OCI-LY7 (cell line): Measurements from ENCODE around the gene GNA15. TPM values are rescaled to one million over a fixed set of nuclear protein-coding genes. Genes with fewer than 3 reads are reported as not detected.

Experiments used
- BruUV-seq: library from RNA; stranded (reverse); fragments of 400-500 nt; replicated peaks from 2 replicates; lab custom pipeline; 2021; lab: Mats Ljungman, UMichigan
- CTCF ChIA-PET: fragments of 300-600 bp; sonication (Branson Sonifier 250); formaldehyde crosslinking; loops from one replicate; lab custom pipeline; 2022; ENCODE audit warnings: antibody characterized with exemption; ENCODE audit not compliant: unreplicated experiment; lab: Charles Lee
- POLR2A ChIA-PET: fragments of 300-600 bp; sonication (Branson Sonifier 250); formaldehyde crosslinking; loops from one replicate; lab custom pipeline; 2022; ENCODE audit warnings: antibody characterized with exemption; lab: Charles Lee
- DNase-seq: peaks from one replicate; pipeline ENCODE4 v3.0.0-alpha.2; 2015; ENCODE audit warnings: low spot score
- H2AFZ ChIP-seq: fragments of 200-600 bp; sonication (generic), shearing (Covaris generic); 2 replicates; pipeline ENCODE4 v1.6.1; 2014; ENCODE audit warnings: mild to moderate bottlenecking, antibody characterized with exemption, low read length, moderate library complexity
- H3K27ac ChIP-seq: fragments of 200-600 bp; sonication (generic); 2 replicates; pipeline ENCODE4 v1.5.1; 2014; ENCODE audit warnings: mixed run types, low read depth, mild to moderate bottlenecking, moderate library complexity, low read length, inconsistent platforms; ENCODE audit not compliant: poor library complexity, severe bottlenecking
- H3K36me3 ChIP-seq: fragments of 200-600 bp; sonication (generic); 2 replicates; pipeline ENCODE4 v1.6.1; 2014; ENCODE audit warnings: mild to moderate bottlenecking, antibody characterized with exemption, low read length, moderate library complexity, mixed read lengths; ENCODE audit not compliant: insufficient read depth
- H3K4me1 ChIP-seq: fragments of 200-600 bp; sonication (generic); 2 replicates; pipeline ENCODE4 v1.5.1; 2014; ENCODE audit warnings: mild to moderate bottlenecking, low read length; ENCODE audit not compliant: insufficient read depth, poor library complexity, severe bottlenecking
- H3K4me2 ChIP-seq: fragments of 200-600 bp; sonication (generic); 2 replicates; pipeline ENCODE4 v1.6.1; 2014; ENCODE audit warnings: mild to moderate bottlenecking, low read length
- H3K4me3 ChIP-seq: fragments of 200-600 bp; sonication (generic); 2 replicates; pipeline ENCODE4 v1.5.1; 2014; ENCODE audit warnings: mild to moderate bottlenecking, low read depth, low read length; ENCODE audit not compliant: poor library complexity, severe bottlenecking
- H3K79me2 ChIP-seq: fragments of 200-600 bp; sonication (generic); 2 replicates; pipeline ENCODE4 v1.6.1; 2016; ENCODE audit warnings: low read depth, mild to moderate bottlenecking, low read length, moderate library complexity, mixed read lengths; ENCODE audit not compliant: insufficient read depth
- H3K9me2 ChIP-seq: fragments of 200-600 bp; sonication (generic); 2 replicates; pipeline ENCODE4 v1.6.1; 2016; ENCODE audit warnings: mild to moderate bottlenecking, low read length, mixed read lengths; ENCODE audit not compliant: insufficient read depth
- H3K9me3 ChIP-seq: fragments of 200-600 bp; sonication (generic); 2 replicates; pipeline ENCODE4 v1.6.1; 2014; ENCODE audit warnings: mild to moderate bottlenecking, mixed run types, low read length, mixed read lengths
- H4K20me1 ChIP-seq: fragments of 200-600 bp; sonication (generic); 2 replicates; pipeline ENCODE4 v1.6.1; 2014; ENCODE audit warnings: mild to moderate bottlenecking, antibody characterized with exemption, low read length, moderate library complexity, mixed read lengths; ENCODE audit not compliant: insufficient read depth
- CTCF ChIP-seq: fragments of 200-600 bp; sonication (generic); conservative IDR thresholded peaks from 2 replicates; pipeline ENCODE4 v1.5.1; 2014; ENCODE audit warnings: mild to moderate bottlenecking, antibody characterized with exemption, low read length, moderate library complexity, mixed read lengths
- EZH2phosphoT487 ChIP-seq: fragments of 200-600 bp; sonication (generic); IDR thresholded peaks from 2 replicates; pipeline ENCODE4 v1.6.1; 2018; ENCODE audit warnings: low read depth, borderline replicate concordance, mild to moderate bottlenecking, mixed run types, antibody characterized with exemption, low read length, moderate library complexity, mixed read lengths
- intact Hi-C: fragments of 100-400 bp; cut with micrococcal nuclease; formaldehyde crosslinking; loops from one replicate; pipeline ENCODE4 v1.10.0; 2022; ENCODE audit not compliant: unreplicated experiment
- total RNA-seq, 2 experiments: library from RNA; depleted of rRNA in 1 of 2; stranded (reverse); fragments of >200 nt in 1 of 2; shearing (Covaris generic) in 1 of 2; gene quantifications; 2 replicates each; pipeline ENCODE4 v1.2.3, GENCODE V29; 2014 to 2022

Gene GNA15
- total RNA-seq, 2 experiments from 2014 or later = not detected

- intact Hi-C loops = no loop called here
- Histone ChIP-seq H3K4me3 (no peak overlapping the region), H3K4me2 (no peak overlapping the region), H3K9me2 (no peaks in the 10 kb centered on the region), H3K4me1 (no peaks in the 10 kb centered on the region), H3K79me2 (no peaks in the 10 kb centered on the region), H2AFZ (no peak overlapping the region), H3K27ac (no peak overlapping the region), H4K20me1 (no peaks in the 10 kb centered on the region), H3K9me3 (no peaks in the 10 kb centered on the region), H3K36me3 (no peaks in the 10 kb centered on the region; the same call in 1 of the 2 replicates)
- TF ChIP-seq EZH2phosphoT487 (no peak), CTCF (no peak)
- ChIA-PET POLR2A (no interaction called here), CTCF (no interaction called here)
- DNase-seq = no peak
- BruUV-seq = no TSS peak
Measured at GRCh38 chr19:3118232-3119070, 17.4 kb upstream of the GNA15 start.

GRCh38 chr19:3119071-3119595, 16.7 kb upstream of the GNA15 start:
- Histone ChIP-seq H2AFZ (no peak overlapping the region), H3K36me3 (no peaks in the 10 kb centered on the region), H3K4me3 (no peak overlapping the region), H4K20me1 (no peaks in the 10 kb centered on the region), H3K9me2 (no peaks in the 10 kb centered on the region), H3K4me1 (no peaks in the 10 kb centered on the region), H3K27ac (no peak overlapping the region), H3K9me3 (no peaks in the 10 kb centered on the region), H3K4me2 (no peak overlapping the region), H3K79me2 (no peaks in the 10 kb centered on the region)
- DNase-seq = no peak
- intact Hi-C loops = no loop called here
- no peak for TF ChIP-seq CTCF
- TF ChIP-seq EZH2phosphoT487 = no peak
- BruUV-seq = no TSS peak
- CTCF ChIA-PET = no interaction called here
- POLR2A ChIA-PET = no interaction called here
